GM21515 (cell line): Measurements from ENCODE around the gene ZNF394.
"Not testable (repeated sequence)": the region's sequence is repeated elsewhere in the genome, so short reads cannot be mapped to it uniquely, and the experiment has no call there.

Experiments
- ATAC-seq: cut with Tn5 transposase; IDR thresholded peaks from one replicate; pipeline ENCODE4 v1.9.1; 2021; ENCODE audit not compliant: unreplicated experiment

Gene ZNF394

DNA sequence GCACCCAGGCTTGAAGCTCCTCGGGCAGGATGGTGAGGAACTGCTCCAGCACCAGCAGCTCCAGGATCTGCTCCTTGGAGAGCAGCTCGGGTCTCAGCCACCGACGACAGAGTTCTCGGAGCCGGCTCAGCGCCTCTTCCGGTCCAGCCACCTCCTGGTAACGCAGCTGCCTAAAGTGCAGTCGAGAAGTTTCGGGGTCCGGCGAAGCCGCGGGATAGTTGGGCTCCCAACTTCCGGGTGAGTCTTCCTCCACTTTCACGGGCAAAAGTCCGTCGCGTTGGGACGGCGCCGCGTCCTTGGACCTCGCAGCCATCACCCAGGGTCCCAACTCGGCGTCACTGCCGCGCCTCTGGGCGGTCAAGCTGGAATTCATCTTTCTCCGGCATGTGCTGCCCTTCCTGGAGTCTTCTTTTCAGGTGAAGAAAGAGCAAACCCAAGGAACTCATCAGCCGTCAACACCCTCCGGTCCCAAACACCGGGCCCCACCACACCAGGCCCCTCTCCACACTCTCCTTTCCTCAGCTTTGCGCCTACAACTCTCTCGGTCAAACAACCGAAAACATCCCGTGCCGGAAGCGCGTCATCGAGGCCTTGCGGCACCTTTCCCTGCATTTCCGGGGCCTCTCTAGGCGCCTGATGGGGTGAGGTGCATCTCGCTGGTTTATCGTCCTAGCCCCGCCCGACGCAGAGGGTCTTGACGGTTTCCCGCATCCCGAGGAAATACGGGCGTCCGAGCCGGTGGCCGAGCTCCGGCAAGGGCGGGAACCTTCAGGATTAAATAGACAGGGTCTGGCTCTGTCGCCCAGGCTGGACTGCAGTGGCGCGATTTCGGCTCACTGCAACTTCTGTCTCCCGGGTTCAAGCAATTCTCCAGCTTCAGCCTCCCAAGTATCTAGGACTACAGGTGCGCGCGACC lies at the start of gene ZNF394:
Gene ZNF394, minus strand, starts transcription at position 561 of the 916 bp plus-strand sequence. Its CDS starts 188 bp downstream, at position 373.
- peak; percentile 44 for ATAC-seq

DNA sequence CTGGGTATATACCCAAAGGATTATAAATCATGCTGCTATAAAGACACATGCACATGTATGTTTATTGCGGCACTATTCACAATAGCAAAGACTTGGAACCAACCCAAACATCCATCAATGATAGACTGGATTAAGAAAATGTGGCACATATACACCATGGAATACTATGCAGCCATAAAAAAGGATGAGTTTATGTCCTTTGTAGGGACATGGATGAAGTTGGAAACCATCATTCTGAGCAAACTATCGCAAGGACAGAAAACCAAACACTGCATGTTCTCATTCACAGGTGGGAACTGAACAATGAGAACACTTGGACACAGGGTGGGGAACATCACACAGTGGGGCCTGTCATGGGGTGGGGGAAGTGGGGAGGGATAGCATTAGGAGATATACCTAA lies 49.5 kb upstream of the ZNF394 start:
- ATAC-seq: not testable (repeated sequence)

- not testable (repeated sequence) for ATAC-seq
These were observed 45.2 kb upstream of the ZNF394 start for GRCh38 chr7:99545308-99545707.

DNA sequence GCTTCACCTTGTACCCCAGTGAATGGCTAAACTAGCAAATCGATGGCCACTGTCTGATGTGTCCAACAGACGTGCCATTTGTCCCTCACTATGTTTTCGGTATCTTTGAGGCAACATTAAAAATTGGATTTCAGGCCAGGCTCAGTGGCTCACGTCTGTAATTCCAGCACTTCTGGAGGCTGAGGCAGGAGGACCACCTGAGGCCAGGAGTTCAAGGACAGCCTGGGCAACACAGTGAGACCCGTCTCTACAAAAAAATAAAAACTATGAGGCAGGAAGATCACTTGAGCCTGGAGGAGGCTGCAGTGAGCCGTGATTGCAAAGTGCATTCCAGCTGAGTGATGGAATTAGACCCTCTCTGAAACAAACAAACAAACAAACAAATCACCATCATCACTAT lies 43.8 kb upstream of the ZNF394 start:
- no peak for ATAC-seq

- ATAC-seq: no peak
These were observed 43.1 kb upstream of the ZNF394 start for GRCh38 chr7:99543081-99543671.

GRCh38 chr7:99541212-99541611 lies 41.1 kb upstream of the ZNF394 start:
- no peak for ATAC-seq

DNA sequence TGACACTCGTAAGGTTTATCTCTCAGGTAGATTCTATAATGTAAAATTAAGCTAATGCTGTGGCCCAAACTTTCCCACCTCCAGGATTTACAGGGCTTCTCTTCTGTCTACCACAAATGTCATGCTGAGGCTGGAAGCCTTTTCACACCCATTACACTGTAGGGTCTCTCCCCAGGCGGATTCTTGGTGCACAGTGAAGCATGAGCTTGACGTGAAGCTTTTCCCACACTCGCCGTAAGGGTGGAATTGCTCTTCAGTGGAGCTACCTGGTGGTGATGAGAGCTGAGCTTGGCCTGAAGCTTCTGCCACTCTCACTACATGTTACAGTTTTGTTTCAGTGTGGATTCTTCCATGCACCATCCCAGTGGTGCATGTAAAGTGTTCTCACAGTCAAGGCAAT lies 40.5 kb upstream of the ZNF394 start:
- ATAC-seq: no peak

- no peak for ATAC-seq
These were observed 39.2 kb upstream of the ZNF394 start for GRCh38 chr7:99539213-99539811.

DNA sequence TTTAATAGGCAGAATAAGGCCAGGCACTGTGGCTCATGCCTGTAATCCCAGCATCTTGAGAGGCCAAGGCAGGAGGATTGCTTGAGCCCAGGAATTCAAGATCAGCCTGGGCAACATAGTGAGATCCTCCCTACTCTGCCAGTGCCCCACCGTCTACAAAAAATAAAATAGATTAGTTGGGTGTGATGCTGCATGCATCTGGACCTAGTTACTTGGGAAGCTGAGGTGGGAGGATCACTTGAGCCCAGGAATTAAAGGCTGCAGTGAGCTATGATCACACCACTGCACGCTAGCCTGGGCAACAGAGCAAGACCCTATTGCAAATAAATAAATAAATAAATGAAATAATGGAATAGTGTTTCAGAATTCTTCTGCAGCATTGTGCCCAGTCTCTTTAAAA lies 35.6 kb upstream of the ZNF394 start:
- no peak for ATAC-seq

- ATAC-seq: no peak
These were observed 31.3 kb upstream of the ZNF394 start for GRCh38 chr7:99531354-99531765.

DNA sequence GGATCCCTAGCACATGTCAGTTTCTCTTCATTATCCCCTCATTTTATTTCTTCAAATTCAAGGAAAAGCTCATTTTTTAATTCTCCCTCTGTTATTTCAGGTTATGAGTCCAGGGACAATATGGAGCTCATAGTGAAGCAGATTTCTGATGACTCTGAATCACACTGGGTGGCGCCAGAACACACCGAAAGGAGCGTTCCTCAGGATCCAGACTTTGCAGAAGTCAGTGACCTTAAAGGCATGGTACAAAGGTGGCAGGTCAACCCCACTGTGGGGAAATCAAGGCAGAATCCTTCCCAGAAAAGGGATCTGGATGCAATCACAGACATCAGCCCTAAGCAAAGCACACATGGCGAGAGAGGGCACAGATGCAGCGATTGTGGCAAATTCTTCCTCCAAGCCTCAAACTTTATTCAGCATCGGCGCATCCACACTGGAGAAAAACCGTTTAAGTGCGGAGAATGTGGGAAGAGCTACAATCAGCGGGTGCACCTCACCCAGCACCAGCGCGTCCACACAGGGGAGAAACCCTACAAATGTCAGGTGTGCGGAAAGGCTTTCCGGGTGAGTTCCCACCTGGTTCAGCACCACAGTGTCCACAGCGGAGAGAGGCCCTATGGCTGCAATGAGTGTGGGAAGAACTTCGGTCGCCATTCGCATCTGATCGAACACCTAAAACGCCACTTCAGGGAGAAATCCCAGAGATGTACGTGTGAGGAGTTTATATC lies 25.8 kb upstream of the ZNF394 start:
- no peak for ATAC-seq

DNA sequence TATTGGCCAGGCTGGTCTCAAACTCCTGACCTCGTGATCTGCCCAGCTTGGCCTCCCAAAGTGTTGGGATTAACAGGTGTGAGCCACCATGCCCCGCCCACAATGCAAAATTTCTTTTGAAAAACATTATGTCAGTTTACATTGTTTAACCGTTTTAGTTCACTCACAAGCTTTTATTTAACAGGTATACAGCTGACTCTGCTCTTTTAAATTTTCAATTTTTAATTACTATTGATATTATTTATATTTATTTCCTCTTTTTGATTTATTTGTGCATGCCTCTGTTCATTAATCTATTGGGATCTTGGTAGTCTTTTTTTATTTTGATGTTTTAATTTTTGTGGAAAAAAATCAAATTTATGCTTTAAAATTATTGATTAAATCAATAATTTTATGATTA lies 21.3 kb upstream of the ZNF394 start:
- no peak for ATAC-seq

- ATAC-seq: no peak
These were observed 14.0 kb upstream of the ZNF394 start for GRCh38 chr7:99514050-99514449.

GRCh38 chr7:99505324-99505662 lies 5.2 kb upstream of the ZNF394 start:
- no peak for ATAC-seq

GRCh38 chr7:99504603-99505323 lies 4.7 kb upstream of the ZNF394 start, which contains the start of gene ZKSCAN5:
ZKSCAN5 (plus strand) TSS chr7:99504662; CDS start chr7:99506045, 1,383 bp downstream.
- ATAC-seq: peak; percentile 73

DNA sequence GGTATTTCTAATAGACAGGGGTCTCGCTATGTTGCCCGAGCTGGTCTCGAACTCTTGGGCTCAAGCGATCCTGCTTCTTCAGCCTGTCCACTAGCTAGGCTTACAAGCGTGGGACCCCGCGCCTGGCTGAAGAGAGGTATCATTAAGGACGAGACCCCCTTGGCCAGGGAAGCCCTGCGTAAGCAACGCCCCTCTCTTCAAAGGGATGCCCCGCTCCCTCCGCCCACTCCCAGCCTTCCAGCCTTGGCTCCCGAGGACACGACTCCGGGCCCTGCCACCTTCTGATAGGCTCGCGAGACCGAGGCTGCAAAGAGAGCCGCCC lies 4.2 kb upstream of the ZNF394 start:
- no peak for ATAC-seq

DNA sequence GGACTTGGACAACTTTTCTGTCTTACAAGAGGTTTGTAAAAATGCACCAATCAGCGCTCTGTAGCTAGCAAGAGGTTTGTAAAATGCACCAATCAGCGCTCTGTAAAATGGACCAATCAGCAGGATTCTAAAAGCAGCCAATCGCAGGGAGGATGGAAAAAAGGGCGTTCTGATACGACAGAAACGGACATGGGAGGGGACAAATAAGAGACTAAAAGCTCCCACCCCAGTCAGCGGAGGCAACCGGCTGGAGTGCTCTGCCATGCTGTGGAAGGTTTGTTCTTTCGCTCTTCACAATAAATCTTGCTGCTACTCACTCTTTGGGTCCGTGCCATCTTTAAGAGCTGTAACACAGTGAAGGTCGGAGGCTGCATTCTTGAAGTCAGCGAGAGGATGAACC lies 1.2 kb upstream of the ZNF394 start:
- not testable (repeated sequence) for ATAC-seq

DNA sequence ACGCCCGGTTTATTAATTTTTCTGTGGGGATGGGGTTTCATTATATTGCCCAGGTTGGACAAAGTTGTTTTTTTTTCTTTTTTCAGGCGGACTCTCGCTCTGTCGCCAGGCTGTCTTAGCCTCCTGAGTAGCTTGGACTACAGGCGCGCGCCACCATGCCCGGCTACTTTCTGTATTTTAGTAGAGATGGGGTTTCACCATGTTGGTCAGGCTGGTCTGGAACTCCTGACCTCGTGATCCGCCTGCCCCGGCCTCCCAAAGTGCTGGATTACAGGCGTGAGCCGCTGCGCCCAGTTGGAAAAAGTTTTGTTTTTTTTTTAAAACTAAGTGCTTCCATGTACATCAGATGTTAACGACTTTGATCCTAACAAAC lies 542 bp upstream of the ZNF394 start:
- ATAC-seq: no peak

DNA sequence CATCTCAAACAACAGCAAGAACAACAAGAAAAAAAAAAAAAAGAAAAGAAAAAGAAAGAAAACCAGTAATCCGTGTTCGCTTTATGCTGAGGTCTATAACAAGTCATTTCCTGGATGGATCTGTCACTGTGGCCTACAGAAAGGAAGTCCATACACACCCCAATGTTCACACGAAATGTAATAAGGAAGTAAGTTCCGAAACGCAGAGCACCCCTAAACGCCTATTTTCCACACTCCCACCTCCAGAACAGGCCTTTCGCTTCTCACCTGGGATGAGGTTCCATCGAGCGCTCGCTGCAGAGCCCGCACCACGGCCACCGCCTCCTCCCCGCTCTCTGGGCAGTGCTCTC lies 735 bp downstream of the ZNF394 start:
- peak; percentile 18 for ATAC-seq

DNA sequence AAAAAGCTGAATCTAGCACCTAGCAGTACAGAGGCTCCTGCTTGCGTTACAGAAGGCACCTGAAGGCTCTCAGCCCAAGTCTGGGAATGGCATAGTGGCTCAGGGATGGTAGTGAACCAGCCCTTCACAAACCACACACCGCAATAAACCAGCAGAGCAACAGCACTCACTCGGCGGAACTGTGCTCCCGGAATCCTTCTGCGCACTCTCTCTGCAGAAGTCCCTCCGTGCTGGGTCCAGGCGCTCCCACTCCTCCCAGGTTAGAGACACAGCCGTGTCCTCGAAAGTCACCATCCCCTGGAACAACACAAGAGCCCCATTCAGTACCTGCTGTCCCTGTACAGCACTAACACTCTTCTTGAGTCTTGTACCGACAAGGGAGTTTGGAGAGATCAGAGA lies 1.5 kb downstream of the ZNF394 start:
- ATAC-seq: no peak
